HG02943 (cell line): ENCODE results near the gene PCAT6.
"Not testable (repeated sequence)": the region's sequence is repeated elsewhere in the genome, so short reads cannot be mapped to it uniquely, and the experiment has no call there.

Experiments used
- ATAC-seq: cut with Tn5 transposase; IDR thresholded peaks from one replicate; pipeline ENCODE4 v1.9.1; 2021; ENCODE audit warnings: mild to moderate bottlenecking, low read depth, moderate library complexity; ENCODE audit not compliant: unreplicated experiment

PCAT6 gene

GRCh38 chr1:202810615-202811295, at the start of gene PCAT6:
Gene PCAT6 (plus strand): TSS chr1:202810954.
- ATAC-seq: peak; percentile 70

- ATAC-seq: no peak
These were observed 48.7 kb upstream of the PCAT6 start for GRCh38 chr1:202762019-202762418.

GRCh38 chr1:202765721-202766120, 45.0 kb upstream of the PCAT6 start:
- no peak for ATAC-seq

- ATAC-seq: no peak
These were observed 40.6 kb upstream of the PCAT6 start for GRCh38 chr1:202770135-202770534.

GRCh38 chr1:202781180-202781579, 29.6 kb upstream of the PCAT6 start:
- ATAC-seq: no peak

- no peak for ATAC-seq
These were observed 23.9 kb upstream of the PCAT6 start for GRCh38 chr1:202786804-202787203.

GRCh38 chr1:202788800-202789199, 22.0 kb upstream of the PCAT6 start:
- no peak for ATAC-seq

- no peak for ATAC-seq
These were observed 19.5 kb upstream of the PCAT6 start for GRCh38 chr1:202791077-202791747.

GRCh38 chr1:202794051-202794740, 16.6 kb upstream of the PCAT6 start:
- ATAC-seq: no peak

GRCh38 chr1:202794931-202795330, 15.8 kb upstream of the PCAT6 start:
- ATAC-seq: not testable (repeated sequence)

GRCh38 chr1:202796670-202797069, 14.1 kb upstream of the PCAT6 start:
- ATAC-seq: no peak

GRCh38 chr1:202798260-202798659, 12.5 kb upstream of the PCAT6 start:
- no peak for ATAC-seq

GRCh38 chr1:202798792-202799331, 11.9 kb upstream of the PCAT6 start:
- ATAC-seq: no peak

GRCh38 chr1:202800742-202801141, 10.0 kb upstream of the PCAT6 start:
- ATAC-seq: no peak

- no peak for ATAC-seq
These were observed 9.6 kb upstream of the PCAT6 start for GRCh38 chr1:202801175-202801574.

- ATAC-seq: no peak
These were observed 8.7 kb upstream of the PCAT6 start for GRCh38 chr1:202802034-202802433.

- ATAC-seq: no peak
These were observed 7.5 kb upstream of the PCAT6 start for GRCh38 chr1:202802998-202803932.

GRCh38 chr1:202804126-202804525, 6.6 kb upstream of the PCAT6 start:
- no peak for ATAC-seq

- no peak for ATAC-seq
These were observed 4.6 kb upstream of the PCAT6 start for GRCh38 chr1:202805886-202806844.
